GM10266 (cell line): ENCODE results near the gene INSR.
"Not testable (repeated sequence)": the region's sequence is repeated elsewhere in the genome, so short reads cannot be mapped to it uniquely, and the experiment has no call there.

Experiments
- DNase-seq: peaks from one replicate; pipeline ENCODE4 v3.0.0; 2012; ENCODE audit errors: extremely low spot score
- TF ChIP-seq, protein P1 (sequence below): IDR thresholded peaks from 2 replicates; pipeline ENCODE4 v1.5.1; 2012; ENCODE audit warnings: mild to moderate bottlenecking, low read depth; ENCODE audit not compliant: control insufficient read depth, insufficient read depth; ENCODE audit errors: missing control alignments

Gene INSR

DNA sequence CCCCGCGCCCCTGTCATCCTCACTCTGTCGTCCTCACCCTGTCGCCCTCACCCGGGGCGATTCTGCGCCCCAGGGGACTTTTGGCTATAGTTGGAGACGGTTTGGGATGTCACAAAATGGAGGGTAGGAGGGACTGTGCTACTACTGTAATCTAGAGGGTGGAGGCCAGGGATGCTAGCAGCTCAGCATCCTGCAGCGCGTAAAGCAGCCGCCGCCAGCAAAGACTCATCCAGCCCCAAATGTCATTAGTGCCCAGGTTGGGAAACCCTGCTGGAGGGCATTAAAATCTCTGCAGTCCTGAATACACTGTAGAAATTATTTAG lies 224.3 kb downstream of the INSR start:
- no peak for DNase-seq
- TF ChIP-seq, protein P1, sequence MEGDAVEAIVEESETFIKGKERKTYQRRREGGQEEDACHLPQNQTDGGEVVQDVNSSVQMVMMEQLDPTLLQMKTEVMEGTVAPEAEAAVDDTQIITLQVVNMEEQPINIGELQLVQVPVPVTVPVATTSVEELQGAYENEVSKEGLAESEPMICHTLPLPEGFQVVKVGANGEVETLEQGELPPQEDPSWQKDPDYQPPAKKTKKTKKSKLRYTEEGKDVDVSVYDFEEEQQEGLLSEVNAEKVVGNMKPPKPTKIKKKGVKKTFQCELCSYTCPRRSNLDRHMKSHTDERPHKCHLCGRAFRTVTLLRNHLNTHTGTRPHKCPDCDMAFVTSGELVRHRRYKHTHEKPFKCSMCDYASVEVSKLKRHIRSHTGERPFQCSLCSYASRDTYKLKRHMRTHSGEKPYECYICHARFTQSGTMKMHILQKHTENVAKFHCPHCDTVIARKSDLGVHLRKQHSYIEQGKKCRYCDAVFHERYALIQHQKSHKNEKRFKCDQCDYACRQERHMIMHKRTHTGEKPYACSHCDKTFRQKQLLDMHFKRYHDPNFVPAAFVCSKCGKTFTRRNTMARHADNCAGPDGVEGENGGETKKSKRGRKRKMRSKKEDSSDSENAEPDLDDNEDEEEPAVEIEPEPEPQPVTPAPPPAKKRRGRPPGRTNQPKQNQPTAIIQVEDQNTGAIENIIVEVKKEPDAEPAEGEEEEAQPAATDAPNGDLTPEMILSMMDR = no peak

DNA sequence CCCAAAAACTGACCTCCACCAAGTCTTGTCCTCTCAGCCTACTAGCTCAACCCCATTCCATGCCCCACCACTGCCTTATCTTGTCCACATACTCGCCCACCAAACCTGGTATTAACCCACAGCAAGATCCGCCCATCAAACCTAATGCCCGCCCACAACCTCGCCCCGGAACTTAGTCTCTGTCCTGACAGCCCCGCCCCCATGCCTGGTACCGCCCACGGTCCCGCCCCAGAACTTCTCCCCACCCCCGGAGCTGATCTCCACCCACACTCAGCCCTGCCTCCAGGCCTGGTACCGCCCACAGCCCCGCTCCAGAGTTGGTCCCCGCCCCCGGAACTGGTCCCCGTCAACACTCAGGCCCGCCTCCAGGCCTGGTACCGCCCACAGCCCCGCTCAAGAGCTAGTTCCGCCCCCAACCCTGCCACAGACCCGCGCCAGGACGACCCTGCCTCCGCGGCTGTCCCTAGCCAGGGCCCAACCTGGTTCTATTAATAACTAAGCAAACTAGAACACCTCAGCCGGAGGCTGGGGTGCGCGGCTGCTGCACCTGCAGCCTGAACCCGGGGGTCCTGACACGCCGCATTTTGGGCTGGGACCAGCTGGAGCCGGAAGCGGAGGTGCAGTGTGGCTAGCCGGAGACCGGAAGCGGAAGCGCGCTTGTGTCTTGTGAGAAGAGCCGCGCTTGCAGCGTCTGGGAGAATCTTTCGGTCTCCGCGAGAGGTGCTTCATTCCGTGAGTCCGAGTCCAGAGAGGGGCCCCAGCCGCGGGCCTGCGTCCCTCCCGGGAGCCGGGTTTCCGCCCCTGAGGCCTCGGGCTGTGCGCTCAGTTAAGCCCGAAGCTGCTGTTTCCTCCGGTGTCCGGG lies 224.9 kb downstream of the INSR start, which contains the start of gene ZNF557:
Gene ZNF557 (plus strand): TSS at position 662 of the 862 bp plus-strand sequence. CDS start 5,372 bp downstream, outside the sequence.
- DNase-seq = peak; percentile 97
- TF ChIP-seq, protein P1 = no peak

DNA sequence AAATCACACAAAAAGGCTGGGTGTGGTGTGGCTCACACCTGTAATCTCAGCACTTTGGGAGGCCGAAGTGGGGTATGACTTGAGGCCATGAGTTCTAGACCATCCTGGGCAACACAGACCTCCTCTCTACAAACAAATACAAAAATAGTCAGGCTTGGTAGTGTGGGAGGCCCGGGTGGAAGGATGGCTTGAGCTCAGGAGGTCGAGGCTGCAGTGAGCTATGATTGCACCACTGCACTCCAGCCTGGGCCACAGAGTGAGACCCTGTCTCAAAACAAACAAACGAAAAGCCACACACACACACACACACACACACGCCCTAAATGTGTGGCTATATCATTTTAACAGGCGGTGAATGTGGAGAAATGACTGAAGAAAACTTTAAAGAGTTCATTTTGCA lies 225.6 kb downstream of the INSR start:
- TF ChIP-seq, protein P1 = no peak
- no peak for DNase-seq

DNA sequence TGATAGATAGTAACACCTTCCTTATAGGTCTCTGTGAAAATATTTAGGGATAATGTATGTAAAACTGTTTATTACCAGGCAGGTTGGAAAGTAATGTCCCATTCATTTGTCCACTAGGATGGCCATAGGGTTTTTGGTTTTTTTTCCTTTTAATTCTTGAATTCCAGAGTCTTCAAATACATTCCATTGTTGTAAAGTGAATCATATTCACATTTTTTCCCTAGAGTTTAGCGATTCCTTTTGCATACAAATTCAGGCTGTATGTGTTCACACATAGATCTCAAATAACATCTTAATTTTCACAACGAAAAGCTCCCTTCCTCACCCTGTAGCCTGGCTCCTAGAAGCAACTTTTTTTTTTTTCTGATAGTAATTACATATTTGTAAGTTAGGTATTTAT lies 226.5 kb downstream of the INSR start:
- DNase-seq = no peak
- TF ChIP-seq, protein P1 = no peak

DNA sequence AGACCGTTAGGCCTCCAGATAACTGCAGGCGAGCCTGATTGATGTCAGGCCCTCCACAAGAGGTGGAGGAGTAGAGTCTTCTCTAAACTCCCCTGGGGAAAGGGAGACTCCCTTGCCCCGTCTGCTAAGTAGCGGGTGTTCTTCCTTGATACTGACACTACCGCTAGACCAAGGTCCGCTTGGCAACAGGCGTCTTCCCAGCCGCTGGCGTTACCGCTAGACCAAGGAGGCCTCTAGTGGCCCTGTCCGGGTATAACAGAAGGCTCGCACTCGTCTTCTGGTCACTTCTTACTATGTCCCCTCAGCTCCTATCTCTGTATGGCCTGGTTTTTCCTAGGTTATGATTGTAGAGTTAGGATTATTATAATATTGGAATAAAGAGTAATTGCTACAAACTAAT lies 227.1 kb downstream of the INSR start:
- not testable (repeated sequence) for DNase-seq

DNA sequence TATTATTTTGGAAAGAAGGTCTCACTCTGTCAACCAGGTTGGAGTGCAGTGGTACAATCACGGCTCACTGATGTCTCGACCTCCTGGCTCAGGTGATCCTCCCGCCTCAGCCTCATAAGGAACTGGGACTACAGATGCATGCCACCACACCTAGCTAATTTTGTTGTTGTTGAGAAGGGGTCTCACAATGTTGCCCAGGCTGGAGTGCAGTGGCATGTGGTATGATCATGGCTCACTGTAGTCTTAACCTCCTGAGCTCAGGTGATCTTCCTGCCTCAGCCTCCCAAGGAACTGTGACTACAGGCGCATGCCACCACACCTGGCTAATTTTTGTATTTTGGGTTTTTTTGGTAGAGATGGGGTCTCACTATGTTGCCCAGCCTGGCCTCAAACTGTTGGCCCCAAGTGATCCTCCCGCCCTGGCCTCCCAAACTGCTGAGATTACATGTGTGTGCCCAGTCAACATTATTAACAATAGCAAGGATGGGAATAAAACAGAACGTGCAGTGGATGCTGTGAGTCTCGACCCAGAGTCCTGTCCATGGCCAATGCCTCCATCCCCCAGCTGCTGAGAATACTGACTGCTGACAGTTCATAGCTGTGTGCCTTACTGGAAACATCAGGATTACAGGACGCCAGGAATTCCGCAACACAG lies 230.3 kb downstream of the INSR start:
- TF ChIP-seq, protein P1 = no peak

DNA sequence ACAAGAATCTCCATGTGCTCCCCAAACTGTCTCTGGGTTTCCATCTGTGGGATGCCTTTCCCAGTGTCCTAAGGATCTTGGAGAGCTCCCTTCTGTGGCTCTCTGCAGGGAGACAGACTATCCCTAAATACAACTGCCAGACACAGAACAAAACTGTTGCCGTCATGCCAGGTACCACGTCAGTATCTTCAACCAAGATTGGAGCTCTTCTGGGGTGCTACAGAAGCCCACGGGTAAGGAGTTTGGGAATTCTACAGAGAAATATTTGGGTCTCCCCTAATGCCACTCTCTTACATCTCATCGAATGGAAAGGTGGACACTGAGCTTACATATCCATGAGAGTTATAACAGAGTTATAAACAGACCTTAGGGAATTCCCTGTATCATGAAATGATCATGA lies 230.9 kb downstream of the INSR start:
- no peak for DNase-seq
- TF ChIP-seq, protein P1 = no peak

More for the DNA sequence above, 230.3 kb downstream of the INSR start:
- DNase-seq = no peak
